GM18508 (cell line): Measurements from ENCODE around the gene ANKFY1.
"Not testable (repeated sequence)": the region's sequence is repeated elsewhere in the genome, so short reads cannot be mapped to it uniquely, and the experiment has no call there.

Experiments
- ATAC-seq: cut with Tn5 transposase; IDR thresholded peaks from one replicate; pipeline ENCODE4 v1.9.1; 2021; ENCODE audit warnings: moderate number of reproducible peaks; ENCODE audit not compliant: insufficient read depth, unreplicated experiment

ANKFY1 gene

GRCh38 chr17:4262703-4263102 lies 1.1 kb downstream of the ANKFY1 start:
- ATAC-seq: no peak

- ATAC-seq: no peak
Measured at GRCh38 chr17:4261452-4261851, 2.3 kb downstream of the ANKFY1 start.

GRCh38 chr17:4258867-4259266 lies 4.9 kb downstream of the ANKFY1 start:
- no peak for ATAC-seq

GRCh38 chr17:4256952-4257351 lies 6.8 kb downstream of the ANKFY1 start:
- no peak for ATAC-seq

GRCh38 chr17:4255271-4255670 lies 8.5 kb downstream of the ANKFY1 start:
- not testable (repeated sequence) for ATAC-seq

GRCh38 chr17:4250887-4251286 lies 12.9 kb downstream of the ANKFY1 start:
- no peak for ATAC-seq

- no peak for ATAC-seq
Measured at GRCh38 chr17:4249452-4250029, 14.2 kb downstream of the ANKFY1 start.

- ATAC-seq: no peak
Measured at GRCh38 chr17:4248504-4249277, 15.1 kb downstream of the ANKFY1 start.

- no peak for ATAC-seq
Measured at GRCh38 chr17:4247971-4248388, 15.8 kb downstream of the ANKFY1 start.

- no peak for ATAC-seq
Measured at GRCh38 chr17:4247361-4247970, 16.3 kb downstream of the ANKFY1 start.

- no peak for ATAC-seq
Measured at GRCh38 chr17:4246674-4247073, 17.1 kb downstream of the ANKFY1 start.

GRCh38 chr17:4241535-4241934 lies 22.2 kb downstream of the ANKFY1 start:
- ATAC-seq: no peak

GRCh38 chr17:4236456-4236855 lies 27.3 kb downstream of the ANKFY1 start:
- ATAC-seq: no peak

- no peak for ATAC-seq
Measured at GRCh38 chr17:4235372-4236279, 28.2 kb downstream of the ANKFY1 start.

GRCh38 chr17:4234401-4234800 lies 29.4 kb downstream of the ANKFY1 start:
- ATAC-seq: no peak

GRCh38 chr17:4233668-4234258 lies 30.0 kb downstream of the ANKFY1 start:
- no peak for ATAC-seq

GRCh38 chr17:4232168-4232813 lies 31.5 kb downstream of the ANKFY1 start:
- no peak for ATAC-seq

- ATAC-seq: no peak
Measured at GRCh38 chr17:4229627-4230541, 33.9 kb downstream of the ANKFY1 start.
